ENCODE results near the gene LDLRAP1.

LDLRAP1 gene

DNA sequence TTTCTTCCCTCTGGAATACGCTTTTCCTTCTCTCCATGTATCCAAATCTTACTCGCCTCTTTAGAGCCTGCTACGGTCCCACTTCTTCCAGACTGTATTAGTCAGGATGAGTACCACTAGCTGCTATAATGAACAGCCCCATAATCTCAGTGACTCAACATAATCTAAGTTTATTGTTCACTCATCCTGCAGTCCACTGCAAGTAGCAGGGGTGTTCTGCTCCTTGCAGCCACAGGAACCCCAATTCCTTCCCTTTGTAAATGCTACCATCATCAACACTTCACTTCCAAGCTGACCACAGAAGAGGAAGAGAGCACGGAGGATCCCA is 18.1 kb upstream of the LDLRAP1 start:
- POLR2A ChIA-PET = no interaction called here
- no peak for DNase-seq (ENCODE audit: extremely low spot score)
- no peak for TF ChIP-seq NFRKB (IDR thresholded peaks at IDR 0.05)
- no peak for TF ChIP-seq CTBP1 (IDR thresholded peaks at IDR 0.05; ENCODE audit: borderline replicate concordance)
- CTCF ChIA-PET = no interaction called here

DNA sequence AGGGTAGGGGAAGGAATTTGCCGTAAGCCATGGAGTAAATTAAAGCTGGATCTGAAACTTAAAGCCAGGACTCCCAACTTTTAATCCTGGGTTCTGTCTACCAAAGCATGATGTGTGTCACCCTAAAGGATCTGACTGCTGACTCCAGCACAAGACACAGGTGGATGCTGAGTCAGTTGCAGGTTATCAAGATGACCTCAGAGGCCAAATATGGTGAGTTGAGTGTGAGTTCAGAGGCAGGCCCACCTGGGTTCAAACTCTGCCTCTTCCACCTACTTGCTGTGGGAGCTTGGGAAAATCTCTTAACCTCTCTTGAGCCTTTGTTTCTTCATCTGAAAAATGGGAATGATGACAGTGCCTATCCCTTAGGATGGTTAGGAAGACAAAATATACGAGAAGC is 16.7 kb upstream of the LDLRAP1 start:
- ChIA-PET POLR2A (no interaction called here), CTCF (no interaction called here)
- TF ChIP-seq FOXK2 (IDR thresholded peaks at IDR 0.05) = no peak
- no peak for TF ChIP-seq HDGF (IDR thresholded peaks at IDR 0.05; ENCODE audit: borderline replicate concordance)
- no peak for TF ChIP-seq LEF1 (IDR thresholded peaks at IDR 0.05; ENCODE audit: borderline replicate concordance)
- TF ChIP-seq NFRKB (IDR thresholded peaks at IDR 0.05) = no peak
- no peak for TF ChIP-seq FOXM1 (IDR thresholded peaks at IDR 0.05; ENCODE audit: borderline replicate concordance)
- TF ChIP-seq ZNF384 (IDR thresholded peaks at IDR 0.05) = no peak
- no peak for TF ChIP-seq SP1 (IDR thresholded peaks at IDR 0.05)
- TF ChIP-seq ARNT (IDR thresholded peaks at IDR 0.05) = no peak
- DNase-seq (ENCODE audit: extremely low spot score) = no peak

DNA sequence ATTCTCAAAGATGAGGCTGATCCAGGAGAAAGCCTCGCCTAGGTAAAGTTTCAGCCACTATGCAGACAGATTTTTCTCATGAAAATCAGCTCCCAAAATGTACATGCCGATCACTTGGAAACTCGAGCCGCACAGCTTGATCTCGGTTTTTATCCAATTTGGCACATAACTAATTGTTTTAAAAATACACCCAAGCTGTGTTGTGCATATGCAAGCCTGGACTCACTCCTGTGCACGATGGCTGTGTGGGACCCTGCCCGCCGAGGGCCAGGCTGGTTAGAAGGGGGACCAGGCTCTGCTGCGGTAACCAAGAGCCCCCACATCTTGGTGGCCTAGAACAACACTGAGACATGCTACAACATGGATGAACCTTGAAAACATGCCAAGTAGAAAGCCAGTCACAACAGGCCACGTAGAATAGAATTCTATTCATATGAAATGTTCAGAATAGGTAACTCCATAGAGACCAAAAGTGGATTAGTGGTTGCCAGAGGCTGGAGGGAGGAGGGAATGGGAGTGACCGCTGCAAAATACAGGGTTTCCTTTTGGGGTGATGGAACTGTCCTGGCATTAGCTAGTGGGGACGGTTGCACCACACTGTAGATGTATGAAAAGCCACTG is 16.1 kb upstream of the LDLRAP1 start:
- CTCF ChIA-PET = no interaction called here
- no peak for TF ChIP-seq ZNF384 (IDR thresholded peaks at IDR 0.05)
- no peak for TF ChIP-seq BHLHE40 (IDR thresholded peaks at IDR 0.05; ENCODE audit: borderline replicate concordance)
- TF ChIP-seq HDGF (IDR thresholded peaks at IDR 0.05; ENCODE audit: borderline replicate concordance) = no peak
- TF ChIP-seq, protein P1, sequence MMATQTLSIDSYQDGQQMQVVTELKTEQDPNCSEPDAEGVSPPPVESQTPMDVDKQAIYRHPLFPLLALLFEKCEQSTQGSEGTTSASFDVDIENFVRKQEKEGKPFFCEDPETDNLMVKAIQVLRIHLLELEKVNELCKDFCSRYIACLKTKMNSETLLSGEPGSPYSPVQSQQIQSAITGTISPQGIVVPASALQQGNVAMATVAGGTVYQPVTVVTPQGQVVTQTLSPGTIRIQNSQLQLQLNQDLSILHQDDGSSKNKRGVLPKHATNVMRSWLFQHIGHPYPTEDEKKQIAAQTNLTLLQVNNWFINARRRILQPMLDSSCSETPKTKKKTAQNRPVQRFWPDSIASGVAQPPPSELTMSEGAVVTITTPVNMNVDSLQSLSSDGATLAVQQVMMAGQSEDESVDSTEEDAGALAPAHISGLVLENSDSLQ (IDR thresholded peaks at IDR 0.05) = no peak
- TF ChIP-seq ARNT (IDR thresholded peaks at IDR 0.05) = no peak
- no peak for TF ChIP-seq SUZ12 (IDR thresholded peaks at IDR 0.05)
- TF ChIP-seq FOXA1 (IDR thresholded peaks at IDR 0.05) = no peak
- TF ChIP-seq SP1 (IDR thresholded peaks at IDR 0.05) = no peak
- TF ChIP-seq LEF1 (IDR thresholded peaks at IDR 0.05; ENCODE audit: borderline replicate concordance) = no peak
- TF ChIP-seq L3MBTL2 (conservative IDR thresholded peaks at IDR 0.05) = no peak
- TF ChIP-seq FOXM1 (IDR thresholded peaks at IDR 0.05; ENCODE audit: borderline replicate concordance) = no peak
- no peak for TF ChIP-seq ELF4 (IDR thresholded peaks at IDR 0.05)
- TF ChIP-seq FOXK2 (IDR thresholded peaks at IDR 0.05) = no peak
- TF ChIP-seq TARDBP (IDR thresholded peaks at IDR 0.05) = no peak
- no peak for TF ChIP-seq NFRKB (IDR thresholded peaks at IDR 0.05)
- TF ChIP-seq CTBP1 (IDR thresholded peaks at IDR 0.05; ENCODE audit: borderline replicate concordance) = no peak
- POLR2A ChIA-PET = no interaction called here
- DNase-seq (ENCODE audit: extremely low spot score) = no peak

DNA sequence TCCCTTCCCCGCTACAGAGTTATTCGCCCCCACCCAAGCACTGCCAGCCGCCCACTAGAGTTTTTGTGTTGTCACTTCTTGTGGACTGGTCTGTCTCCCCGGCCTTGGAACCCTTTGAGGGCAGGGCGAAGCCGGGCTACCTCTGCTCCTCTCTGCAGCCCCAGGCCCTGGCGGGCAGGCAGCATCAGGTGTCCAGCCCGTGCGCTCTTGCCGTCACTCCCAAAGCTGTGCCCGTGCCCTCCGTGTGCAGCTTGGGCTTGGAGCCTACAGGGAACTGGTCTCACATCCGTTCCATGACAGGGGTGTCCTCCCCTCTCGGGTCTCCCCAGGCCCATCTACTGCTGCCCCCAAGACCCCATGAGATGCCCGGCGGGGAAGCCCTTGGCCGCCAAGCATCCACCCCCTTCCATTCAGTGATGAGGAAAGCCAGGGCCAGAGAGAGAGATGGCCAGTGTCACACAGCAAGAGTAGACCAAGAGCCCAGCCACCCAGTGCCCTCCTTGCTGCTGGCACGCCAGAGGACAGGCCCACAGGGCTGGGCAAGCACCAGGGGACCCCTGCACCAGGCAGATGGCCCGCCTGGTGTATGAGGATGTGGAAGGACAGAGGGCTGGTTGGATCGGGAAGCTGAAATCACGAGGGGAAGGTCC is 15.3 kb upstream of the LDLRAP1 start:
- ChIA-PET POLR2A (no interaction called here), CTCF (no interaction called here)
- TF ChIP-seq SUZ12 (IDR thresholded peaks at IDR 0.05) = no peak
- no peak for DNase-seq (ENCODE audit: extremely low spot score)

DNA sequence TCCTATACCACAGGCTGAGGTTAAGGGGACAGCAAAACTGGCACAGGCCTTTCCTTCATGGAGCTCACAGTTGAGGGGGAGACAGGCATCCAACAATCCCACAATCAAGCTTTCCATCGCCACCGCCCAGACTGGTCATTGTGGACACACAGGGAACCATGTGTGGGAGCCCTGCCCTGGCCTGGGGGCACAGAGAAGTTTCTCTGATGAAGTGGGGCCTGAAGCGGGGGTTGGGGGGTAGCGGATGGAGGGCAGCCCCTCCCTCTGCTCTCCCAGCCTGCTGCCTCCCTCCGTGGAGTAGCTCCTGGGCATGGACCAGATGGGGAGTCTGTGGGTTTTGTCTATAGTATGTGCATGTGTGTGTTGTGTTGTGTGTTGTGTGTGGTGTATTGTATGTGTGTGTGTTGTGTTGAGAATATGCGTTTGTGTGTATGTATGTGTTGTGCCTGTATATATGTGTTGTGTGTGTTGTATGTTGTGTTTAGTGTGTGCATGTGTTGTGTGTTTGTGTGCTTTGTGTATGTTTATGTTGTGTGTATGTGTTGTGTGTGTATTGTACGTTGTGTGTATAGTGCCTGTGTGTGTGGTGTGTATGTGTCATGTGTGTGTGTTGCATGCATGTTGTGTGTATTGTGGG is 14.4 kb upstream of the LDLRAP1 start:
- no peak for TF ChIP-seq FOXM1 (IDR thresholded peaks at IDR 0.05; ENCODE audit: borderline replicate concordance)
- TF ChIP-seq, protein P1 (IDR thresholded peaks at IDR 0.05) = no peak
- POLR2A ChIA-PET = no interaction called here
- DNase-seq (ENCODE audit: extremely low spot score) = no peak
- CTCF ChIA-PET = no interaction called here

DNA sequence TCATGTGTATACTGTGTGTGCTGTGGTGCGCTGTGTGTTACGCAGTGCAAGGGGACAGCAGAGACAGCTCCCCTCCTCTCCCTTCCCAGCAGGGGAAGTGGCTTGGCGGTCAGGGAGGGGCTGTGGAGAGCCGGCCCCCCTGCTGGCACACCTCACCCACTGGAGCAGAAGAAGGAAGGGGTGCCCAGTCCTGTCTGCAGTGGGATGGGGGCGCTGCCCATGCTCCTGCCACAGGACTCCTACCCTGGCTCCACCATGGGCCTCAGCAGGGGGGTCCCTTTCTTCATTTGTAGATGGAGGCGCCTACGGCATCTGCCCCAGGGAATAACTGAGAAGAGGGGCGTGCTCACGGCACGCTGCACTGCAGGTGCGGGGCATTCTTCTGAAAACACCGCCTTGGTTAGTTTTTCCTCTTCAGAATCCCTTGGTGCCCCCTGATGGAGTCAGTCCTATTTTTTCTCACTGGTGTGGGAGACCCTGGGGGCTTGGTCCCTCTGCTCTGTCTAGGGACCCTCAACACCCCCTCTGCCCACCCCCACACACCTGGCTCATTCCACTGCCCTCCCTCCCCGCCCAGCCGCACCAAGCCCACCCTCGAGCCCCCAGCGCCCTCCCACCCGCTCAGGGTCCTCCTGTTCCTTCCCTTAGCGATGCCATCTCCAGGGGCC is 13.8 kb upstream of the LDLRAP1 start:
- DNase-seq (ENCODE audit: extremely low spot score) = no peak
- TF ChIP-seq SUZ12 (IDR thresholded peaks at IDR 0.05) (no peak), FOXM1 (IDR thresholded peaks at IDR 0.05; ENCODE audit: borderline replicate concordance) (no peak), SP1 (IDR thresholded peaks at IDR 0.05) (no peak), TARDBP (IDR thresholded peaks at IDR 0.05) (no peak), CTBP1 (IDR thresholded peaks at IDR 0.05; ENCODE audit: borderline replicate concordance) (no peak), ARNT (IDR thresholded peaks at IDR 0.05) (no peak), HDGF (IDR thresholded peaks at IDR 0.05; ENCODE audit: borderline replicate concordance) (no peak), ZNF384 (IDR thresholded peaks at IDR 0.05) (no peak), NFRKB (IDR thresholded peaks at IDR 0.05) (no peak), FOXK2 (IDR thresholded peaks at IDR 0.05) (no peak), LEF1 (IDR thresholded peaks at IDR 0.05; ENCODE audit: borderline replicate concordance) (no peak), BHLHE40 (IDR thresholded peaks at IDR 0.05; ENCODE audit: borderline replicate concordance) (no peak), ELF4 (IDR thresholded peaks at IDR 0.05) (no peak), L3MBTL2 (conservative IDR thresholded peaks at IDR 0.05) (no peak), FOXA1 (IDR thresholded peaks at IDR 0.05) (no peak)
- TF ChIP-seq, protein P1 (IDR thresholded peaks at IDR 0.05) = no peak
- ChIA-PET POLR2A (no interaction called here), CTCF (no interaction called here)
